ENCODE results near the gene ZBTB42. TPM values are rescaled to one million over a fixed set of nuclear protein-coding genes. Genes with fewer than 3 reads are reported as not detected.

The ZBTB42 gene
- total and polyA plus RNA-seq, 2 of the 13 experiments (the other 11 are each of a cell fraction or from before 2014, with no cell fraction given) = 2.8 to 4.2 TPM

DNA sequence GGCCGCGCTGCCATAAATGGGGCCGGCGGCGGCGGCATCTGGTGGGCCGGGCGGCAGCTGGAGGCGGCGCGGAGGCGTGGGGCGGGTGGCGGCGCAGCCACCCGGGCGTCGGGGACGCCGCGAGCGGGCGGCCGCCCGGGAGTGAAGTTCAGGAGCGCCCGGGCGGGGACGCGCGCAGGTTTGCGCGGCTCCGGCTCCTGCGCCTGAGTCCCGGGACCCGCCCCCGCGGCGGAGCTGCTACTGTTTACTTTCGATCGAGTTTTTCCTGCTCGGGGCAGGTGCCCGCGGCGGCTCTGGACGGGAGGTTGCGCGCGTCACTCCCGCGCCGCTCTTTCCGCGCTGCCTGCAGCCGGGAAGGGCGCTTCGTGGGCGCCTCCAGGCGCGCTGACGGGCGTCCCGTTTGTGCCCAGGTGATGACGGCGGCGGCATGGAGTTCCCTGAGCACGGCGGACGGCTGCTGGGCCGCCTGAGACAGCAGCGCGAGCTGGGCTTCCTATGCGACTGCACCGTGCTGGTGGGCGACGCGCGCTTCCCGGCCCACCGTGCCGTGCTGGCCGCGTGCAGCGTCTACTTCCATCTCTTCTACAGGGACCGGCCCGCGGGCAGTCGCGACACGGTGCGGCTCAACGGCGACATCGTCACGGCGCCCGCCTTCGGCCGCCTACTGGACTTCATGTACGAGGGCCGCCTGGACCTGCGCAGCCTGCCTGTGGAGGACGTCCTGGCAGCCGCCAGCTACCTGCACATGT is at the start of gene ZBTB42 (continued):
- TF ChIP-seq UBTF (CRISPR knock-in tag; IDR thresholded peaks at IDR 0.05) = peak; percentile 65
- TF ChIP-seq ZNF34 (CRISPR knock-in tag; IDR thresholded peaks at IDR 0.05; ENCODE audit: borderline replicate concordance) = no peak
- TF ChIP-seq, protein P1, sequence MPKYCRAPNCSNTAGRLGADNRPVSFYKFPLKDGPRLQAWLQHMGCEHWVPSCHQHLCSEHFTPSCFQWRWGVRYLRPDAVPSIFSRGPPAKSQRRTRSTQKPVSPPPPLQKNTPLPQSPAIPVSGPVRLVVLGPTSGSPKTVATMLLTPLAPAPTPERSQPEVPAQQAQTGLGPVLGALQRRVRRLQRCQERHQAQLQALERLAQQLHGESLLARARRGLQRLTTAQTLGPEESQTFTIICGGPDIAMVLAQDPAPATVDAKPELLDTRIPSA (CRISPR knock-in tag; IDR thresholded peaks at IDR 0.05; ENCODE audit: borderline replicate concordance) = no peak
- TF ChIP-seq SALL1 (CRISPR knock-in tag; IDR thresholded peaks at IDR 0.05) = 0 out of 2 replicates have a peak, but pooled peaks have one; percentile 58
- TF ChIP-seq RBAK (CRISPR knock-in tag; IDR thresholded peaks at IDR 0.05) = no peak
- no peak for TF ChIP-seq CREB3 (CRISPR knock-in tag; IDR thresholded peaks at IDR 0.05)
- TF ChIP-seq, protein P2, sequence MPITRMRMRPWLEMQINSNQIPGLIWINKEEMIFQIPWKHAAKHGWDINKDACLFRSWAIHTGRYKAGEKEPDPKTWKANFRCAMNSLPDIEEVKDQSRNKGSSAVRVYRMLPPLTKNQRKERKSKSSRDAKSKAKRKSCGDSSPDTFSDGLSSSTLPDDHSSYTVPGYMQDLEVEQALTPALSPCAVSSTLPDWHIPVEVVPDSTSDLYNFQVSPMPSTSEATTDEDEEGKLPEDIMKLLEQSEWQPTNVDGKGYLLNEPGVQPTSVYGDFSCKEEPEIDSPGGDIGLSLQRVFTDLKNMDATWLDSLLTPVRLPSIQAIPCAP (CRISPR knock-in tag; IDR thresholded peaks at IDR 0.05; ENCODE audit: low read depth) = no peak
- 0 out of 2 replicates have a peak, but pooled peaks have one; percentile 37 for TF ChIP-seq DNMT1 (CRISPR knock-in tag; IDR thresholded peaks at IDR 0.05)
- TF ChIP-seq ZFP37 (CRISPR knock-in tag; IDR thresholded peaks at IDR 0.05; ENCODE audit: borderline replicate concordance) = no peak
- TF ChIP-seq SAP130 (CRISPR knock-in tag; IDR thresholded peaks at IDR 0.05; ENCODE audit: low read depth) = peak; percentile 59
- no peak for TF ChIP-seq SOX5 (CRISPR knock-in tag; IDR thresholded peaks at IDR 0.05; ENCODE audit: borderline replicate concordance)
- peak; percentile 47; the same call in 1 of the 2 replicates for TF ChIP-seq FOXO1 (CRISPR knock-in tag; IDR thresholded peaks at IDR 0.05)
- no peak for TF ChIP-seq MNT (IDR thresholded peaks at IDR 0.05)
- TF ChIP-seq, protein P3, sequence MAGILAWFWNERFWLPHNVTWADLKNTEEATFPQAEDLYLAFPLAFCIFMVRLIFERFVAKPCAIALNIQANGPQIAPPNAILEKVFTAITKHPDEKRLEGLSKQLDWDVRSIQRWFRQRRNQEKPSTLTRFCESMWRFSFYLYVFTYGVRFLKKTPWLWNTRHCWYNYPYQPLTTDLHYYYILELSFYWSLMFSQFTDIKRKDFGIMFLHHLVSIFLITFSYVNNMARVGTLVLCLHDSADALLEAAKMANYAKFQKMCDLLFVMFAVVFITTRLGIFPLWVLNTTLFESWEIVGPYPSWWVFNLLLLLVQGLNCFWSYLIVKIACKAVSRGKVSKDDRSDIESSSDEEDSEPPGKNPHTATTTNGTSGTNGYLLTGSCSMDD (CRISPR knock-in tag; IDR thresholded peaks at IDR 0.05) = no peak
- TF ChIP-seq RFXANK (CRISPR knock-in tag; IDR thresholded peaks at IDR 0.05) = no peak
- TF ChIP-seq ZNF598 (CRISPR knock-in tag; IDR thresholded peaks at IDR 0.05; ENCODE audit: borderline replicate concordance) = peak; percentile 39; the same call in 1 of the 2 replicates
- TF ChIP-seq ZNF18 (CRISPR knock-in tag; IDR thresholded peaks at IDR 0.05; ENCODE audit: insufficient replicate concordance) = no peak
- TF ChIP-seq TERF1 (CRISPR knock-in tag; IDR thresholded peaks at IDR 0.05) = no peak

All from HepG2 (cell line).